SK-N-MC (cell line): ENCODE results near the gene PLEKHA5.
"Not testable (repeated sequence)": the region's sequence is repeated elsewhere in the genome, so short reads cannot be mapped to it uniquely, and the experiment has no call there.

Source experiments
- DNase-seq: peaks from one replicate; pipeline ENCODE4 v3.0.0-alpha.2; 2011; ENCODE audit warnings: low read depth, low spot score
- H3K27ac ChIP-seq: fragments of 200-600 bp; sonication (generic); 2 replicates; pipeline ENCODE4 v1.5.1; 2016; ENCODE audit warnings: mixed run types
- H3K36me3 ChIP-seq: fragments of 200-600 bp; sonication (generic); 2 replicates; pipeline ENCODE4 v1.6.1; 2017; ENCODE audit warnings: antibody characterized with exemption, low read length, mixed read lengths; ENCODE audit not compliant: insufficient read depth
- H3K4me3 ChIP-seq: fragments of 200-600 bp; sonication (generic); 2 replicates; pipeline ENCODE4 v1.5.1; 2016
- H3K9ac ChIP-seq: fragments of 200-600 bp; sonication (generic); 2 replicates; pipeline ENCODE4 v1.8.0; 2017; ENCODE audit warnings: mixed run types, mixed read lengths; ENCODE audit not compliant: insufficient read length
- H3K9me3 ChIP-seq: fragments of 200-600 bp; sonication (generic); 2 replicates; pipeline ENCODE4 v1.6.1; 2017; ENCODE audit warnings: low read depth, mild to moderate bottlenecking, antibody characterized with exemption, low read length, moderate library complexity, mixed read lengths
- EZH2 ChIP-seq: fragments of 200-600 bp; sonication (generic); IDR thresholded peaks from one replicate; pipeline ENCODE4 v1.6.1; 2017; ENCODE audit warnings: antibody characterized with exemption
- FOXP2 ChIP-seq: optimal IDR thresholded peaks from 2 replicates; pipeline ENCODE3; 2011; ENCODE audit warnings: mild to moderate bottlenecking, moderate library complexity; ENCODE audit not compliant: insufficient read depth; ENCODE audit errors: extremely low read length, control extremely low read depth
- POLR2AphosphoS5 ChIP-seq: IDR thresholded peaks from 2 replicates; pipeline ENCODE4 v1.6.1; 2012; ENCODE audit warnings: mild to moderate bottlenecking, low read depth, low read length, borderline replicate concordance

PLEKHA5 gene

DNA sequence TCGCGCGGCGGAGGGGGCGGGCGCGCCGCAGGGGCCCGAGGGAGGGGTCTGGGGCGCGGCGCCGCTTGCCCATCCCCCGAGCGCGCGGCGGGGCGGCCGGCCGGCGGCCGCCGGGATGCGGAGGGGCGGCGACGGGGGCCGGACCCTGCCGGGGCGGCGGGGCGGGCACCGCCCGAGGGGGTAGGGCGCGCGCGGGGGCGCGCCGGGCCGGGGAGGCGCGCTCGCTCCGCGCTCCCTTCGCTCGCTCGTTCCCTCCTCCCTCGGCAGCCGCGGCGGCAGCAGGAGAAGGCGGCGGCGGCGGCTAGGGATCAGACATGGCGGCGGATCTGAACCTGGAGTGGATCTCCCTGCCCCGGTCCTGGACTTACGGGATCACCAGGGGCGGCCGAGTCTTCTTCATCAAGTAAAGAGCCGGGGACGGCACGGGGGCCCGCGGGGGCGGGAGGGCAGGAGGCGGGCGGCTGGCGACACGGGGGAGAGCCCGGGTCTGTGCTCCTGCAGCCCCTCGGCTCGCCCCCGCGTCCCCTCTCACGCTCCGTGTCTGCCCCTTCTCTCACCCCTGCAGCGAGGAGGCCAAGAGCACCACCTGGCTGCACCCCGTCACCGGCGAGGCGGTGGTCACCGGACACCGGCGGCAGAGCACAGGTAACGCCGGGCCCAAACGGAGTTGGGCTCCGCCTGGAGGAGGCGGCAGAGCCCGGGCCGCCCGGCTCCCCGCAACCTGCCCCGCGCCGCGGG lies at the start of gene PLEKHA5:
Gene PLEKHA5 (plus strand): TSS at position 248 of the 738 bp plus-strand sequence. CDS start 67 bp downstream, at position 315.
- Histone ChIP-seq H3K9ac (peak within 1 kb of the TSS; percentile 69), H3K4me3 (peak within 1 kb of the TSS; percentile 94)
- TF ChIP-seq POLR2AphosphoS5 (0 out of 2 replicates have a peak, but pooled peaks have one; percentile 20), FOXP2 (no peak)

DNA sequence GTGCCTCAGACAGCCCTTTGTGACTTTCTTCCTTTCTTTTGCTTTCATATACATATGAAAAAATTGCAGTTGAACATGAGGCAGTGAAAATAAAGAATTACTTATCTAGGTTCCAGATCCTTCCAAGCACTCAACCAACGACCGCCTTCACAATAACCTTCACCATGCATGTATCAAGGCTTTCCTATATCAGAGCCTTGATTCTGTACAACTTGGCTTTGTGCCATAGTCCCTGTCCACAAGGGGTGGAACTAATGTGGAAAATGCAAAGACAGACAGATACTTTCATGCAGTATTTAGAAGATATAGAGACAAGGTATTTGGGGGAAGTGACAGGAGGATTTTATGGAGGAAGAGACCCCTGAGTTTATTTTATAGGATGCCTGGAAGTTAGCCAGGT lies 48.6 kb upstream of the PLEKHA5 start:
- no peak overlapping the region for H3K27ac ChIP-seq
- no peak for DNase-seq
- H3K9ac ChIP-seq: no peak overlapping the region
- H3K36me3 ChIP-seq: no peaks in the 10 kb centered on the region
- no peak overlapping the region for H3K4me3 ChIP-seq
- TF ChIP-seq FOXP2 (no peak), EZH2 (no peak), POLR2AphosphoS5 (no peak)
- no peaks in the 10 kb centered on the region for H3K9me3 ChIP-seq

More for the DNA sequence above, at the start of gene PLEKHA5:
- H3K27ac ChIP-seq: peak within 1 kb of the TSS; percentile 87
- no peaks in the 10 kb centered on the region for H3K9me3 ChIP-seq
- no peak for DNase-seq
- H3K36me3 ChIP-seq: no peaks in the 10 kb centered on the region

- no peak for TF ChIP-seq POLR2AphosphoS5
- no peak for TF ChIP-seq FOXP2
- TF ChIP-seq EZH2: no peak
- Histone ChIP-seq H3K4me3 (no peak overlapping the region), H3K9ac (no peak overlapping the region), H3K27ac (no peak overlapping the region), H3K9me3 (no peaks in the 10 kb centered on the region), H3K36me3 (no peaks in the 10 kb centered on the region)
- no peak for DNase-seq
Measured at GRCh38 chr12:19082365-19082911, 47.1 kb upstream of the PLEKHA5 start.

DNA sequence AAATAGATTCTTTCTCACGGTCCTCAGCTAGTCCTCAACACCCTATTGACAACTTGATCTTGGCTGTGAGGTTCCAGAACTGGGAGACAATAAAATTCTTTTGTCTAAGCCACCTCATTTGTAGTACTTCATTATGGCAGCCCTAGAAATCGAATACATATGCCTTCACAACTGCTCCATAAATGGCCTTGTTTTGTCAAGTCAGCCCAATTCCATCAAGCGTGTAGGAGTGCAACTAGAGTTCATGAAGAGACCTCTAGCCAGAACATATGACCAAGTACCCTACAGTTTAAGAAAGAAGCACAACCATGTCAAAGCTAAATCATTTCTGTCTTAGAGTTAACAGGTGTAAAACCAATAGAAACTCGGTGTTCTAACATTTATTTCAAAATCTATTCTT lies 45.0 kb upstream of the PLEKHA5 start:
- TF ChIP-seq POLR2AphosphoS5: no peak
- no peak for TF ChIP-seq FOXP2
- Histone ChIP-seq H3K36me3 (no peaks in the 10 kb centered on the region), H3K9me3 (no peaks in the 10 kb centered on the region), H3K9ac (no peak overlapping the region), H3K4me3 (no peak overlapping the region), H3K27ac (no peak overlapping the region)
- DNase-seq: no peak

DNA sequence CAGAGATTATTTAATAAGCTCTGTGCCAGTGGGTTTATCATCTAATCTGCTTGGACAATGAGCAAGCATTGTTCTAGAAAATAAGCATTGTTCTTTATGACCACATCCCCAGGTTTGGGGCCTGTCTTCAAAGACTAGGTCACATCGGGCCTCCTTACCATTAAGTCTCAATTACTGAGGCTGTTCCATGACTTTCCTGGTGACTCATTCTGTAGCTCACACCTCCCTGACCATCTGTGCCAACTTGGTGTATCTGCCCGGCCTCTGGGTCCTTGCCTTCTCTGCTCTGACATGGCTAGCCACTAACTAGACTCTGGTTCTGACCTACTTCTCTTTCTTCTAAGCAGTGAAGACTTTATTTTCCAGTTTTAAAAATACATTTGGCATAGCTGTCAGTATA lies 44.4 kb upstream of the PLEKHA5 start:
- DNase-seq: no peak
- Histone ChIP-seq H3K9me3 (no peaks in the 10 kb centered on the region), H3K27ac (no peak overlapping the region), H3K9ac (no peak overlapping the region), H3K36me3 (no peaks in the 10 kb centered on the region), H3K4me3 (no peak overlapping the region)
- TF ChIP-seq POLR2AphosphoS5 (no peak), FOXP2 (no peak), EZH2 (no peak)

DNA sequence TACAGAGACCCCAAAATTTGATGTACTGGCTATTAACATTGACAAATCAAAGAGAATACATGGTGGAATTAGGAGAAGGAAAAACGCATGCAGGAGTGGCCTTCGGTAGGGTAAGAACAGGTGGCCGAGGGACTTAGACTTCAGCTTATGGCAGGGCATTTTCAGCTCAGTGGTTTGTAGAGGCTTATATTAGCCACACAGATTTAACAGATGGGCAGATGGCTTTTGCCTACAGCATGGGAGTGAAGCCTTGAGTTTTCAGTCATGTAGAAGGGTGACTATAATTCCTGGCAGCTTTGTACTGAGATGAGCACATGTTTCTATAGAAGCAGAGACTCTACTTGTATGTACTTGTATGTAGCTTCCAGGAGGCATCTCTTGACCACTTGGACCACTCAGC lies 40.9 kb upstream of the PLEKHA5 start:
- H3K27ac ChIP-seq: no peak overlapping the region
- no peaks in the 10 kb centered on the region for H3K36me3 ChIP-seq
- TF ChIP-seq POLR2AphosphoS5 (no peak), FOXP2 (no peak), EZH2 (no peak)
- H3K4me3 ChIP-seq: no peak overlapping the region
- H3K9me3 ChIP-seq: no peaks in the 10 kb centered on the region
- no peak for DNase-seq
- no peak overlapping the region for H3K9ac ChIP-seq

- H3K36me3 ChIP-seq, H3K9me3 ChIP-seq, H3K27ac ChIP-seq, H3K4me3 ChIP-seq, H3K9ac ChIP-seq, DNase-seq: not testable (repeated sequence)
Measured at GRCh38 chr12:19092482-19092881, 37.1 kb upstream of the PLEKHA5 start.

DNA sequence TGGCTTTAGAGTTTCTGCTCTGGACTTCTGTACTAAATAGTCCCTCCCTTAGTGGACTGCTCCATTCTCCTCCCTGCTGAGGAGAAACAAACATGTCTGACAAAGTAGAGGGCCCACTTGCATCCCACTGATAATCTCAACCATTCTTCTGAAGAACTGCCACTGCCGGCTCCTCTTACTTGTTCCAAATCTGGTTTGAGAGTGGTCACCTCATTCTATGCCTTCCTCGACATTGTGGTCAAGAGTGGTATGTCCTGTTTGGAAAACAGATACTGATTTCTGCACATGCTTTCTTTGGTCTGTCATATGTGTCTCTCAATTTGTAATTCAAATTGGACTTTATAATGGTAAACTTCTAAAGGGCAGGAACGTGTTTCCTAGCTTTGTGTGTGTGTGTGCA lies 36.3 kb upstream of the PLEKHA5 start:
- Histone ChIP-seq H3K36me3 (no peaks in the 10 kb centered on the region), H3K9me3 (no peaks in the 10 kb centered on the region), H3K27ac (no peak overlapping the region), H3K4me3 (no peak overlapping the region), H3K9ac (no peak overlapping the region)
- TF ChIP-seq POLR2AphosphoS5: no peak
- no peak for TF ChIP-seq FOXP2
- no peak for TF ChIP-seq EZH2
- DNase-seq: no peak

- TF ChIP-seq FOXP2 (no peak), POLR2AphosphoS5 (no peak), EZH2 (no peak)
- H3K9me3 ChIP-seq: no peaks in the 10 kb centered on the region
- no peak overlapping the region for H3K27ac ChIP-seq
- no peak overlapping the region for H3K9ac ChIP-seq
- no peak for DNase-seq
- H3K4me3 ChIP-seq: no peak overlapping the region
- H3K36me3 ChIP-seq: no peaks in the 10 kb centered on the region
Measured at GRCh38 chr12:19095331-19095730, 34.2 kb upstream of the PLEKHA5 start.
